IMR-90 (cell line): Measurements from ENCODE around the gene ZBTB47. TPM values are rescaled to one million over a fixed set of nuclear protein-coding genes. Genes with fewer than 3 reads are reported as not detected.

Experiments used
- ATAC-seq: fragments of 200-7000 bp; cut with Tn5 transposase; 2 replicates; pipeline ENCODE4 v1.9.1; 2020; ENCODE audit warnings: low read depth, mild to moderate bottlenecking, moderate library complexity
- BruUV-seq: library from RNA; stranded (reverse); fragments of 400-500 nt; replicated peaks from 2 replicates; lab custom pipeline; 2021; lab: Mats Ljungman, UMichigan
- CTCF ChIA-PET: fragments of 300-600 bp; formaldehyde crosslinking; extraction: SDS; loops from one replicate; lab custom pipeline; 2021; ENCODE audit warnings: antibody characterized with exemption; lab: Yijun Ruan, JAX
- POLR2A ChIA-PET: fragments of 300-600 bp; sonication (Branson Sonifier 250); formaldehyde crosslinking; loops from one replicate; lab custom pipeline; 2022; ENCODE audit warnings: antibody characterized with exemption; ENCODE audit not compliant: unreplicated experiment; lab: Charles Lee
- DNase-seq: peaks from one replicate; pipeline ENCODE4 v3.0.0; 2013
- H2AFZ ChIP-seq: replicated peaks from 2 replicates; pipeline ENCODE3; 2013; ENCODE audit warnings: low read length, mild to moderate bottlenecking; ENCODE audit not compliant: poor library complexity
- H2AK5ac ChIP-seq: 2 replicates; pipeline ENCODE4 v1.6.1; 2013; ENCODE audit warnings: low read depth, low read length, inconsistent platforms
- H2AK9ac ChIP-seq: replicated peaks from 2 replicates; pipeline ENCODE3; 2013; ENCODE audit warnings: mild to moderate bottlenecking, low read depth, low read length, moderate library complexity; ENCODE audit not compliant: poor library complexity
- H2BK120ac ChIP-seq: 2 replicates; pipeline ENCODE4 v1.6.1; 2013; ENCODE audit warnings: low read depth, low read length, inconsistent platforms
- H2BK15ac ChIP-seq: 3 replicates; pipeline ENCODE4 v1.6.1; 2013; ENCODE audit warnings: low read depth, low read length, inconsistent platforms
- H2BK20ac ChIP-seq: 2 replicates; pipeline ENCODE4 v1.6.1; 2013; ENCODE audit warnings: low read depth, mild to moderate bottlenecking, inconsistent platforms, low read length, moderate library complexity
- H2BK5ac ChIP-seq: 2 replicates; pipeline ENCODE4 v1.6.1; 2013; ENCODE audit warnings: mild to moderate bottlenecking, low read depth, low read length, inconsistent platforms; ENCODE audit not compliant: poor library complexity, severe bottlenecking
- H3K14ac ChIP-seq: replicated peaks from 2 replicates; pipeline ENCODE4 v1.6.1; 2013; ENCODE audit warnings: low read depth, low read length, inconsistent platforms
- H3K18ac ChIP-seq: 2 replicates; pipeline ENCODE4 v1.6.1; 2013; ENCODE audit warnings: low read depth, low read length, control low read depth
- H3K23ac ChIP-seq: 2 replicates; pipeline ENCODE4 v1.6.1; 2013; ENCODE audit warnings: low read depth, low read length, inconsistent platforms
- H3K27ac ChIP-seq: 2 replicates; pipeline ENCODE4 v1.5.1; 2013; ENCODE audit warnings: mild to moderate bottlenecking, control low read depth, low read length; ENCODE audit not compliant: insufficient read depth
- H3K27me3 ChIP-seq: 2 replicates; pipeline ENCODE4 v1.6.1; 2013; ENCODE audit warnings: low read length; ENCODE audit not compliant: control insufficient read depth, insufficient read depth
- H3K36me3 ChIP-seq: 2 replicates; pipeline ENCODE4 v1.6.1; 2013; ENCODE audit warnings: low read length, mixed read lengths; ENCODE audit not compliant: control insufficient read depth, insufficient read depth
- H3K4ac ChIP-seq: 2 replicates; pipeline ENCODE4 v1.6.1; 2013; ENCODE audit warnings: low read depth, low read length, inconsistent platforms
- H3K4me1 ChIP-seq: 2 replicates; pipeline ENCODE4 v1.6.1; 2013; ENCODE audit warnings: low read length, mixed read lengths; ENCODE audit not compliant: control insufficient read depth, insufficient read depth
- H3K4me2 ChIP-seq: 2 replicates; pipeline ENCODE4 v1.6.1; 2013; ENCODE audit warnings: low read depth, mild to moderate bottlenecking, control low read depth, low read length, moderate library complexity
- H3K4me3 ChIP-seq: 2 replicates; pipeline ENCODE4 v1.5.1; 2013; ENCODE audit warnings: low read depth, mild to moderate bottlenecking, control low read depth, low read length, moderate library complexity; ENCODE audit not compliant: insufficient read depth
- H3K56ac ChIP-seq: 2 replicates; pipeline ENCODE4 v1.6.1; 2013; ENCODE audit warnings: low read length, inconsistent platforms; ENCODE audit not compliant: insufficient read depth; ENCODE audit errors: extremely low read depth
- H3K79me1 ChIP-seq, 2 experiments: 2 replicates each; pipeline ENCODE4 v1.6.1; 2013; ENCODE audit warnings: low read length in 2 of 2, inconsistent platforms in 1 of 2, low read depth in 1 of 2
- H3K9ac ChIP-seq: 2 replicates; pipeline ENCODE4 v1.6.1; 2013; ENCODE audit warnings: low read depth, low read length, control low read depth
- H3K9me1 ChIP-seq: 2 replicates; pipeline ENCODE4 v1.6.1; 2013; ENCODE audit warnings: low read length, inconsistent platforms; ENCODE audit not compliant: insufficient read depth
- H3K9me3 ChIP-seq: 2 replicates; pipeline ENCODE4 v1.6.1; 2013; ENCODE audit warnings: low read length; ENCODE audit not compliant: control insufficient read depth, insufficient read depth
- H4K20me1 ChIP-seq: 2 replicates; pipeline ENCODE4 v1.6.1; 2013; ENCODE audit warnings: low read length, inconsistent platforms; ENCODE audit not compliant: insufficient read depth
- H4K5ac ChIP-seq: 2 replicates; pipeline ENCODE4 v1.6.1; 2013; ENCODE audit warnings: mild to moderate bottlenecking, low read depth, low read length, control low read depth
- H4K8ac ChIP-seq, 2 experiments: 2 replicates each; pipeline ENCODE4 v1.6.1; 2013; ENCODE audit warnings: low read depth in 2 of 2, low read length in 2 of 2, control low read depth in 1 of 2, inconsistent platforms in 1 of 2
- H4K91ac ChIP-seq: 2 replicates; pipeline ENCODE4 v1.6.1; 2013; ENCODE audit warnings: low read depth, low read length, inconsistent platforms; ENCODE audit not compliant: insufficient read depth
- BHLHE40 ChIP-seq: fragments of 150-350 bp; IDR thresholded peaks from 2 replicates; pipeline ENCODE4 v1.6.1; 2016; ENCODE audit warnings: mild to moderate bottlenecking, low read depth, low read length
- CEBPB ChIP-seq: IDR thresholded peaks from 2 replicates; pipeline ENCODE4 v1.6.1; 2012; ENCODE audit warnings: low read depth, low read length, improper control_type of control experiment
- CHD1 ChIP-seq: IDR thresholded peaks from 2 replicates; pipeline ENCODE4 v1.6.1; 2012; ENCODE audit warnings: low read depth, low read length, improper control_type of control experiment
- CTCF ChIP-seq: conservative IDR thresholded peaks from 2 replicates; pipeline ENCODE4 v1.5.1; 2012; ENCODE audit warnings: mild to moderate bottlenecking, low read depth, low read length, improper control_type of control experiment
- ELK1 ChIP-seq: fragments of 150-350 bp; IDR thresholded peaks from 2 replicates; pipeline ENCODE4 v1.6.1; 2016; ENCODE audit warnings: low read depth, mild to moderate bottlenecking, low read length, moderate library complexity, borderline replicate concordance
- FOS ChIP-seq: fragments of 150-350 bp; IDR thresholded peaks from 2 replicates; pipeline ENCODE4 v1.6.1; 2016; ENCODE audit warnings: low read depth, low read length
- MAFK ChIP-seq: IDR thresholded peaks from 2 replicates; pipeline ENCODE4 v1.6.1; 2012; ENCODE audit warnings: low read depth, low read length, improper control_type of control experiment
- POLR2A ChIP-seq: IDR thresholded peaks from 2 replicates; pipeline ENCODE4 v1.6.1; 2012; ENCODE audit warnings: mild to moderate bottlenecking, low read depth, low read length
- RAD21 ChIP-seq: IDR thresholded peaks from 2 replicates; pipeline ENCODE4 v1.6.1; 2012; ENCODE audit warnings: low read length, improper control_type of control experiment
- RCOR1 ChIP-seq: IDR thresholded peaks from 2 replicates; pipeline ENCODE4 v1.6.1; 2012; ENCODE audit warnings: mild to moderate bottlenecking, low read length, improper control_type of control experiment; ENCODE audit not compliant: insufficient replicate concordance
- SMC3 ChIP-seq: fragments of 150-350 bp; IDR thresholded peaks from 2 replicates; pipeline ENCODE4 v1.6.1; 2016; ENCODE audit warnings: low read depth, mild to moderate bottlenecking, antibody characterized with exemption, low read length, moderate library complexity
- USF2 ChIP-seq: fragments of 150-350 bp; IDR thresholded peaks from 2 replicates; pipeline ENCODE4 v1.6.1; 2017; ENCODE audit warnings: mild to moderate bottlenecking, antibody characterized with exemption, low read length, low read depth
- WGBS, 2 experiments: methylation state at CpG; one replicate each; pipeline versions ENCODE4 v1.1.5 to v1.1.7; 2013; ENCODE audit warnings: missing lambda C conversion rate in 2 of 2; ENCODE audit not compliant: insufficient read length in 1 of 2; ENCODE audit errors: extremely low coverage in 2 of 2; 5-methylcytosine and 5-hydroxymethylcytosine counted together
- dilution Hi-C: fragments of 300-500 bp; cut with HindIII; formaldehyde crosslinking; loops from one replicate; pipeline ENCODE4 v1.14.3; 2018; ENCODE audit warnings: low sequenced_read_pairs; ENCODE audit not compliant: unreplicated experiment
- in situ Hi-C: fragments of 300-500 bp; cut with MboI; formaldehyde crosslinking; loops from 3 replicates; pipeline ENCODE4 v1.14.3; 2019; ENCODE audit warnings: low sequenced_read_pairs, inconsistent platforms, mixed read lengths
- intact Hi-C: fragments of 100-400 bp; cut with micrococcal nuclease; formaldehyde crosslinking; loops from 2 replicates; pipeline ENCODE4 v1.10.0; 2022
- polyA plus RNA-seq, 3 experiments: library from polyadenylated mRNA; depleted of rRNA; stranded (reverse); fragments of >200 nt; gene quantifications; 2 replicates each; pipeline ENCODE4 v1.2.3, GENCODE V29; 2012; ENCODE audit warnings: low replicate concordance in 1 of 3
- total RNA-seq: library from RNA; depleted of rRNA; stranded (reverse); fragments of >200 nt; gene quantifications from 2 replicates; pipeline ENCODE4 v1.2.3, GENCODE V29; 2012

ZBTB47 gene
- total and polyA plus RNA-seq, 2 of the 4 experiments (the other 2 are of a cell fraction) = 10.9 to 16.8 TPM

- Histone ChIP-seq H3K27me3 (0 out of 2 replicates have a peak, but pooled peaks cover under 1% of the 10 kb centered on the region), H2BK120ac (no peak overlapping the region), H4K8ac (no peak overlapping the region), H2AFZ (no peak overlapping the region), H3K27ac (no peak overlapping the region), H3K79me1 (peaks cover 0 to 17% of the 10 kb centered on the region in 2 experiments; a peak in 2 of 4 replicates), H3K23ac (no peak overlapping the region), H2BK15ac (no peak overlapping the region), H3K18ac (no peak overlapping the region), H3K36me3 (peaks cover 14% of the 10 kb centered on the region; the same call in 1 of the 2 replicates), H3K4me3 (no peak overlapping the region), H3K14ac (no peak overlapping the region), H3K9me3 (no peaks in the 10 kb centered on the region; the same call in 1 of the 2 replicates), H2BK20ac (no peak overlapping the region), H2AK5ac (no peak overlapping the region), H2BK5ac (no peak overlapping the region), H4K91ac (no peak overlapping the region), H3K9me1 (peaks cover 14% of the 10 kb centered on the region), H4K20me1 (peaks cover 17% of the 10 kb centered on the region), H3K4me1 (peaks cover 6% of the 10 kb centered on the region; the same call in 1 of the 2 replicates), H3K4me2 (no peak overlapping the region), H3K56ac (no peak overlapping the region), H4K5ac (no peak overlapping the region), H3K4ac (no peak overlapping the region), H2AK9ac (no peak overlapping the region), H3K9ac (no peak overlapping the region)
- DNase-seq (no peak), ATAC-seq (no peak)
- no peak for TF ChIP-seq FOS
- no peak for TF ChIP-seq RAD21
- TF ChIP-seq BHLHE40 = no peak
- no peak for TF ChIP-seq CEBPB
- TF ChIP-seq CTCF = no peak
- no peak for TF ChIP-seq POLR2A
- no peak for TF ChIP-seq SMC3
- TF ChIP-seq USF2 = no peak
- no peak for TF ChIP-seq MAFK
- TF ChIP-seq ELK1 = no peak
- TF ChIP-seq RCOR1 = no peak
- no peak for TF ChIP-seq CHD1
- POLR2A ChIA-PET = no interaction called here
- in situ Hi-C loops = no loop called here
- intact Hi-C loops = no loop called here
- dilution Hi-C loops = no loop called here
- 80% methylated on average over 9 of the region's 19 CpGs; no CpG with 5 or more reads in 1 of the 2 experiments for WGBS, 2 experiments
- no TSS peak for BruUV-seq
- CTCF ChIA-PET = no interaction called here
These were observed 10.9 kb downstream of the ZBTB47 start for GRCh38 chr3:42664438-42664803.
